ENCODE measurements around the gene FEM1A. TPM values are rescaled to one million over a fixed set of nuclear protein-coding genes. Genes with fewer than 3 reads are reported as not detected.

FEM1A gene
- total and polyA plus RNA-seq, 2 donors (not counting 3 experiments of a cell fraction or from before 2014, with no cell fraction given) = 5.1 to 11.4 TPM

DNA sequence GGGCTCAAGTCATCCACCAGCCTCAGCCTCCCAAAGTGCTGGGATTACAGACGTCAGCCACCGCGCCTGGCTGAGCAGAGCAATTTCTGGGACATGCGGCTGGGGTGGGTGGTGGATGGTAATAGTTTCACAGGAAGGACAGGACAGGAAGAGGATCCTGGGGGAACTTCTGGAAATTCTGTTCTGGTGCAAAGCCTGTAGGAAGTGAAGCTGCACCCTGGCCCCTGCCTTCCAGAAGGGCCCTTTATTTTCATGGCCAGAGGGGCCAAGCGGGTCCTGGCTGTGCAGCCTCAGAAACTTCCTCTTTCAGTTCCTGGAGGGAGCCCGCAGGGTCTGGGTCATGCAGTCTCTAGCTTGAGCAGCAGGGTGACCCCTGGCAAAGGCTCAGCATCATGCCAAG is 15.7 kb downstream of the FEM1A start:
- no peaks in the 10 kb centered on the region for H3K36me3 ChIP-seq (ENCODE audit: control insufficient read depth in 2 of 2, extremely low read depth in 1 of 2, insufficient read depth in 2 of 2, low read length in 2 of 2)
- ChIA-PET POLR2A (no interaction called here), CTCF (interaction anchor here (10.2 kb wide), 1 partner anchor 46 kb away, joined by 514 read pairs; no protein-coding TSS in a partner anchor)
- H3K27ac ChIP-seq (ENCODE audit: insufficient read depth, low read depth, low read length) = no peak overlapping the region
- H3K4me3 ChIP-seq (replicated peaks in 1 of 3; ENCODE audit: insufficient read depth in 1 of 3, low read depth in 1 of 3, low read length in 3 of 3) = no peak overlapping the region
- intact Hi-C loops (cut with micrococcal nuclease) (no loop called here), dilution Hi-C loops (cut with MboI; ENCODE audit: extremely low pct_ligation_motif_present, low sequenced_read_pairs) (no loop called here)
- H3K4me1 ChIP-seq (ENCODE audit: control insufficient read depth, extremely low read depth, insufficient read depth, low read length) = no peaks in the 10 kb centered on the region
- BruUV-seq (replicated peaks) = no TSS peak
- TF ChIP-seq, protein P1, sequence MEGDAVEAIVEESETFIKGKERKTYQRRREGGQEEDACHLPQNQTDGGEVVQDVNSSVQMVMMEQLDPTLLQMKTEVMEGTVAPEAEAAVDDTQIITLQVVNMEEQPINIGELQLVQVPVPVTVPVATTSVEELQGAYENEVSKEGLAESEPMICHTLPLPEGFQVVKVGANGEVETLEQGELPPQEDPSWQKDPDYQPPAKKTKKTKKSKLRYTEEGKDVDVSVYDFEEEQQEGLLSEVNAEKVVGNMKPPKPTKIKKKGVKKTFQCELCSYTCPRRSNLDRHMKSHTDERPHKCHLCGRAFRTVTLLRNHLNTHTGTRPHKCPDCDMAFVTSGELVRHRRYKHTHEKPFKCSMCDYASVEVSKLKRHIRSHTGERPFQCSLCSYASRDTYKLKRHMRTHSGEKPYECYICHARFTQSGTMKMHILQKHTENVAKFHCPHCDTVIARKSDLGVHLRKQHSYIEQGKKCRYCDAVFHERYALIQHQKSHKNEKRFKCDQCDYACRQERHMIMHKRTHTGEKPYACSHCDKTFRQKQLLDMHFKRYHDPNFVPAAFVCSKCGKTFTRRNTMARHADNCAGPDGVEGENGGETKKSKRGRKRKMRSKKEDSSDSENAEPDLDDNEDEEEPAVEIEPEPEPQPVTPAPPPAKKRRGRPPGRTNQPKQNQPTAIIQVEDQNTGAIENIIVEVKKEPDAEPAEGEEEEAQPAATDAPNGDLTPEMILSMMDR (IDR thresholded peaks at IDR 0.05; ENCODE audit: extremely low read depth in 1 of 2, insufficient read depth in 1 of 2, low read depth in 1 of 2, low read length in 2 of 2) = no peak
- no peak for TF ChIP-seq FOS (IDR thresholded peaks at IDR 0.05; ENCODE audit: borderline replicate concordance, insufficient read depth, low read length)
- no peak for TF ChIP-seq MAX (IDR thresholded peaks at IDR 0.05; ENCODE audit: insufficient read depth, insufficient read length)
- no peak for TF ChIP-seq MYC (IDR thresholded peaks at IDR 0.05; ENCODE audit: low read depth, low read length)
- no peak for TF ChIP-seq GATA2 (IDR thresholded peaks at IDR 0.05; ENCODE audit: insufficient read depth, insufficient read length, low read depth, low read length)
- TF ChIP-seq POLR2A (IDR thresholded peaks at IDR 0.05; ENCODE audit: low read depth, low read length) = no peak
- TF ChIP-seq JUN (IDR thresholded peaks at IDR 0.05; ENCODE audit: borderline replicate concordance, insufficient read depth, insufficient read length, low read depth) = no peak
- no peak for TF ChIP-seq EZH2 (IDR thresholded peaks at IDR 0.05; ENCODE audit: borderline replicate concordance, low read depth, low read length, severe bottlenecking)
- TF ChIP-seq POLR2AphosphoS5 (IDR thresholded peaks at IDR 0.05; ENCODE audit: insufficient read depth, low read depth, low read length) = no peak
- H3K27me3 ChIP-seq (ENCODE audit: control insufficient read depth in 2 of 2, insufficient read depth in 2 of 2, low read length in 2 of 2) = no peaks in the 10 kb centered on the region
- no peaks in the 10 kb centered on the region for H3K79me2 ChIP-seq (ENCODE audit: control insufficient read depth, insufficient read depth, low read length)
- H2AFZ ChIP-seq (ENCODE audit: low read depth, low read length) = no peak overlapping the region
- no peaks in the 10 kb centered on the region for H3K9me3 ChIP-seq (replicated peaks; ENCODE audit: control insufficient read depth, insufficient read depth, low read length)
- no peaks in the 10 kb centered on the region for H3K9me1 ChIP-seq (replicated peaks; ENCODE audit: control insufficient read depth, extremely low read depth, insufficient read depth, low read length)
- H3K4me2 ChIP-seq (ENCODE audit: insufficient read depth, low read length) = no peak overlapping the region
- DNase-seq (ENCODE audit: low read depth, low spot score) (no peak), FAIRE-seq (no peak)
- no peak overlapping the region for H3K9ac ChIP-seq (replicated peaks; ENCODE audit: extremely low read depth, insufficient read depth, low read length)
- no peaks in the 10 kb centered on the region for H4K20me1 ChIP-seq (replicated peaks; ENCODE audit: control insufficient read depth, extremely low read depth, insufficient read depth, low read length)

Data from endothelial cell of umbilical vein (primary cell).